ENCODE results near the gene RESF1. TPM values are rescaled to one million over a fixed set of nuclear protein-coding genes. Genes with fewer than 3 reads are reported as not detected.

The RESF1 gene
- total RNA-seq, 1 experiment from 2014 or later: 91.4 TPM

GRCh38 chr12:31951939-31952338 is 7.3 kb upstream of the RESF1 start:
- Mint-ChIP-seq H3K27me3 (ENCODE audit: low read depth) (no peaks in the 10 kb centered on the region; the same call in 1 of the 2 replicates), H3K27ac (peak overlapping the region; percentile 34; the same call in 1 of the 2 replicates), H3K4me3 (no peak overlapping the region), H3K36me3 (peaks cover 33% of the 10 kb centered on the region), H3K9me3 (peaks cover 43% of the 10 kb centered on the region), H3K4me1 (peaks cover 22% of the 10 kb centered on the region)
- no peak for DNase-seq (ENCODE audit: low spot score)
- TF ChIP-seq ZNF532 (CRISPR knock-in tag; IDR thresholded peaks at IDR 0.05; ENCODE audit: borderline replicate concordance) (no peak), RORB (CRISPR knock-in tag; IDR thresholded peaks at IDR 0.05) (no peak), CREB1 (CRISPR knock-in tag; IDR thresholded peaks at IDR 0.05) (no peak), ZNF121 (CRISPR knock-in tag; IDR thresholded peaks at IDR 0.05) (no peak), SMAD3 (CRISPR knock-in tag; IDR thresholded peaks at IDR 0.05; ENCODE audit: borderline replicate concordance) (no peak), JAZF1 (CRISPR knock-in tag; IDR thresholded peaks at IDR 0.05) (no peak), FOXK1 (CRISPR knock-in tag; IDR thresholded peaks at IDR 0.05) (no peak), ZNF423 (CRISPR knock-in tag; IDR thresholded peaks at IDR 0.05) (no peak), ZNF396 (CRISPR knock-in tag; IDR thresholded peaks at IDR 0.05; ENCODE audit: borderline replicate concordance) (no peak), HMGA2 (CRISPR knock-in tag; IDR thresholded peaks at IDR 0.05) (no peak), PRRX2 (CRISPR knock-in tag; IDR thresholded peaks at IDR 0.05) (no peak), NFATC4 (CRISPR knock-in tag; IDR thresholded peaks at IDR 0.05) (no peak)
- TF ChIP-seq, protein P1, sequence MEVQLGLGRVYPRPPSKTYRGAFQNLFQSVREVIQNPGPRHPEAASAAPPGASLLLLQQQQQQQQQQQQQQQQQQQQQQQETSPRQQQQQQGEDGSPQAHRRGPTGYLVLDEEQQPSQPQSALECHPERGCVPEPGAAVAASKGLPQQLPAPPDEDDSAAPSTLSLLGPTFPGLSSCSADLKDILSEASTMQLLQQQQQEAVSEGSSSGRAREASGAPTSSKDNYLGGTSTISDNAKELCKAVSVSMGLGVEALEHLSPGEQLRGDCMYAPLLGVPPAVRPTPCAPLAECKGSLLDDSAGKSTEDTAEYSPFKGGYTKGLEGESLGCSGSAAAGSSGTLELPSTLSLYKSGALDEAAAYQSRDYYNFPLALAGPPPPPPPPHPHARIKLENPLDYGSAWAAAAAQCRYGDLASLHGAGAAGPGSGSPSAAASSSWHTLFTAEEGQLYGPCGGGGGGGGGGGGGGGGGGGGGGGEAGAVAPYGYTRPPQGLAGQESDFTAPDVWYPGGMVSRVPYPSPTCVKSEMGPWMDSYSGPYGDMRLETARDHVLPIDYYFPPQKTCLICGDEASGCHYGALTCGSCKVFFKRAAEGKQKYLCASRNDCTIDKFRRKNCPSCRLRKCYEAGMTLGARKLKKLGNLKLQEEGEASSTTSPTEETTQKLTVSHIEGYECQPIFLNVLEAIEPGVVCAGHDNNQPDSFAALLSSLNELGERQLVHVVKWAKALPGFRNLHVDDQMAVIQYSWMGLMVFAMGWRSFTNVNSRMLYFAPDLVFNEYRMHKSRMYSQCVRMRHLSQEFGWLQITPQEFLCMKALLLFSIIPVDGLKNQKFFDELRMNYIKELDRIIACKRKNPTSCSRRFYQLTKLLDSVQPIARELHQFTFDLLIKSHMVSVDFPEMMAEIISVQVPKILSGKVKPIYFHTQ (CRISPR knock-in tag; IDR thresholded peaks at IDR 0.05): no peak
- TF ChIP-seq, protein P2, sequence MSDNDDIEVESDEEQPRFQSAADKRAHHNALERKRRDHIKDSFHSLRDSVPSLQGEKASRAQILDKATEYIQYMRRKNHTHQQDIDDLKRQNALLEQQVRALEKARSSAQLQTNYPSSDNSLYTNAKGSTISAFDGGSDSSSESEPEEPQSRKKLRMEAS (CRISPR knock-in tag; IDR thresholded peaks at IDR 0.05): no peak
- TF ChIP-seq, protein P3, sequence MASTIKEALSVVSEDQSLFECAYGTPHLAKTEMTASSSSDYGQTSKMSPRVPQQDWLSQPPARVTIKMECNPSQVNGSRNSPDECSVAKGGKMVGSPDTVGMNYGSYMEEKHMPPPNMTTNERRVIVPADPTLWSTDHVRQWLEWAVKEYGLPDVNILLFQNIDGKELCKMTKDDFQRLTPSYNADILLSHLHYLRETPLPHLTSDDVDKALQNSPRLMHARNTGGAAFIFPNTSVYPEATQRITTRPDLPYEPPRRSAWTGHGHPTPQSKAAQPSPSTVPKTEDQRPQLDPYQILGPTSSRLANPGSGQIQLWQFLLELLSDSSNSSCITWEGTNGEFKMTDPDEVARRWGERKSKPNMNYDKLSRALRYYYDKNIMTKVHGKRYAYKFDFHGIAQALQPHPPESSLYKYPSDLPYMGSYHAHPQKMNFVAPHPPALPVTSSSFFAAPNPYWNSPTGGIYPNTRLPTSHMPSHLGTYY (CRISPR knock-in tag; IDR thresholded peaks at IDR 0.05): no peak
- TF ChIP-seq, protein P4, sequence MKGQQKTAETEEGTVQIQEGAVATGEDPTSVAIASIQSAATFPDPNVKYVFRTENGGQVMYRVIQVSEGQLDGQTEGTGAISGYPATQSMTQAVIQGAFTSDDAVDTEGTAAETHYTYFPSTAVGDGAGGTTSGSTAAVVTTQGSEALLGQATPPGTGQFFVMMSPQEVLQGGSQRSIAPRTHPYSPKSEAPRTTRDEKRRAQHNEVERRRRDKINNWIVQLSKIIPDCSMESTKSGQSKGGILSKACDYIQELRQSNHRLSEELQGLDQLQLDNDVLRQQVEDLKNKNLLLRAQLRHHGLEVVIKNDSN (CRISPR knock-in tag; IDR thresholded peaks at IDR 0.05): no peak
- ATAC-seq: no peak
- ChIA-PET POLR2A (no interaction called here), CTCF (no interaction called here)

- H3K27ac Mint-ChIP-seq: peak overlapping the region; percentile 34; the same call in 1 of the 2 replicates
- ChIA-PET POLR2A (no interaction called here), CTCF (no interaction called here)
- H3K27me3 Mint-ChIP-seq (ENCODE audit: low read depth): no peaks in the 10 kb centered on the region; the same call in 1 of the 2 replicates
- ATAC-seq (no peak; the same call in 1 of the 2 replicates), DNase-seq (ENCODE audit: low spot score) (no peak)
- no peak overlapping the region for H3K4me3 Mint-ChIP-seq
- peaks cover 39% of the 10 kb centered on the region for H3K9me3 Mint-ChIP-seq
- TF ChIP-seq AFF4 (CRISPR knock-in tag; IDR thresholded peaks at IDR 0.05; ENCODE audit: borderline replicate concordance) (no peak), ZNF121 (CRISPR knock-in tag; IDR thresholded peaks at IDR 0.05) (peak; percentile 64; the same call in 1 of the 2 replicates)
- peaks cover 32% of the 10 kb centered on the region for H3K36me3 Mint-ChIP-seq
- H3K4me1 Mint-ChIP-seq: peaks cover 25% of the 10 kb centered on the region
Measured at GRCh38 chr12:31952418-31952817, 6.8 kb upstream of the RESF1 start.
